ENCODE measurements around the gene PTPN1. TPM values are rescaled to one million over a fixed set of nuclear protein-coding genes. Genes with fewer than 3 reads are reported as not detected.

Gene PTPN1
- total RNA-seq, 2 experiments from 2014 or later = 82.3 to 82.8 TPM

GRCh38 chr20:50604451-50604850 is 94.3 kb downstream of the PTPN1 start:
- Mint-ChIP-seq H3K9me3 (no peaks in the 10 kb centered on the region), H3K4me1 (ENCODE audit: low read depth) (no peaks in the 10 kb centered on the region), H3K4me3 (no peak overlapping the region), H3K27ac (no peak overlapping the region), H3K27me3 (peaks cover 8% of the 10 kb centered on the region), H3K36me3 (ENCODE audit: low read depth) (no peaks in the 10 kb centered on the region)
- no peak for DNase-seq
- Histone ChIP-seq H3K9me3 (ENCODE audit: control insufficient read depth in 1 of 2, insufficient read depth in 1 of 2, low read length in 2 of 2) (peaks cover 0 to 8% of the 10 kb centered on the region in 2 experiments), H3K27ac (ENCODE audit: low read depth in 1 of 2, low read length in 2 of 2) (no peak overlapping the region), H3K27me3 (ENCODE audit: control insufficient read depth in 1 of 2, insufficient read depth in 2 of 2, low read length in 2 of 2) (peaks cover 0 to 6% of the 10 kb centered on the region in 2 experiments), H3K36me3 (ENCODE audit: insufficient read depth, low read length) (no peaks in the 10 kb centered on the region), H3K4me1 (ENCODE audit: insufficient read depth, low read length) (peaks cover 4% of the 10 kb centered on the region), H3K4me3 (ENCODE audit: low read length) (no peak overlapping the region)
- intact Hi-C loops (cut with DNase I, micrococcal nuclease) = no loop called here
- POLR2A ChIA-PET = no interaction called here
- ATAC-seq (ENCODE audit: poor library complexity) = no peak
- TF ChIP-seq, protein P1, sequence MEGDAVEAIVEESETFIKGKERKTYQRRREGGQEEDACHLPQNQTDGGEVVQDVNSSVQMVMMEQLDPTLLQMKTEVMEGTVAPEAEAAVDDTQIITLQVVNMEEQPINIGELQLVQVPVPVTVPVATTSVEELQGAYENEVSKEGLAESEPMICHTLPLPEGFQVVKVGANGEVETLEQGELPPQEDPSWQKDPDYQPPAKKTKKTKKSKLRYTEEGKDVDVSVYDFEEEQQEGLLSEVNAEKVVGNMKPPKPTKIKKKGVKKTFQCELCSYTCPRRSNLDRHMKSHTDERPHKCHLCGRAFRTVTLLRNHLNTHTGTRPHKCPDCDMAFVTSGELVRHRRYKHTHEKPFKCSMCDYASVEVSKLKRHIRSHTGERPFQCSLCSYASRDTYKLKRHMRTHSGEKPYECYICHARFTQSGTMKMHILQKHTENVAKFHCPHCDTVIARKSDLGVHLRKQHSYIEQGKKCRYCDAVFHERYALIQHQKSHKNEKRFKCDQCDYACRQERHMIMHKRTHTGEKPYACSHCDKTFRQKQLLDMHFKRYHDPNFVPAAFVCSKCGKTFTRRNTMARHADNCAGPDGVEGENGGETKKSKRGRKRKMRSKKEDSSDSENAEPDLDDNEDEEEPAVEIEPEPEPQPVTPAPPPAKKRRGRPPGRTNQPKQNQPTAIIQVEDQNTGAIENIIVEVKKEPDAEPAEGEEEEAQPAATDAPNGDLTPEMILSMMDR (IDR thresholded peaks at IDR 0.05) = no peak
- CTCF ChIA-PET = no interaction called here

- POLR2A ChIA-PET = no interaction called here
- TF ChIP-seq, protein P1 (IDR thresholded peaks at IDR 0.05) = no peak
- no peaks in the 10 kb centered on the region for H3K9me3 Mint-ChIP-seq
These were observed 95.0 kb downstream of the PTPN1 start for GRCh38 chr20:50605136-50605535.

DNA sequence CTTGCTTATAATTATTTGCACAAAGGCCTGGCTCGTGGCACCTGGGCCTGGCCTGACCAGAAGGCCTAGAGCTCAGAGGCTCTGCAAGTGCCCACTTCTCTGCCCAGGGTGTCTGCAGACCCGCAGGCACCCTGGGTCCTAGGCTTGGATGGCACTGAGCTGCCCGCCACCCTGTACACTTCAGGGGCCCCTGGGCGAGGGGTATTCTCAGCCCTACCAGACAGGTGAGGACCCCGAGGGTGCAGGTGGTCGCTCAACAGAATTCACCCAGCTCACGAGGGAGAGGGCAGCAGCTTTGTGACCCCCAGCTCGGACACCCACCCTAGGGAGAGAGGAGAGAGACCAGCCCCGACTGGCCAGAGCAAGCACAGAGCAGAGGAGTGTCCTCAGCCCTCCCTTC is 97.3 kb downstream of the PTPN1 start:
- Histone ChIP-seq H3K4me3 (ENCODE audit: low read length) (no peak overlapping the region), H3K4me1 (ENCODE audit: insufficient read depth, low read length) (no peaks in the 10 kb centered on the region), H3K27ac (ENCODE audit: low read depth in 1 of 2, low read length in 2 of 2) (no peak overlapping the region), H3K27me3 (ENCODE audit: control insufficient read depth in 1 of 2, insufficient read depth in 2 of 2, low read length in 2 of 2) (peaks cover 0 to 6% of the 10 kb centered on the region in 2 experiments), H3K9me3 (ENCODE audit: control insufficient read depth in 1 of 2, insufficient read depth in 1 of 2, low read length in 2 of 2) (peaks cover 0 to 5% of the 10 kb centered on the region in 2 experiments), H3K36me3 (ENCODE audit: insufficient read depth, low read length) (no peaks in the 10 kb centered on the region)
- Mint-ChIP-seq H3K36me3 (ENCODE audit: low read depth) (no peaks in the 10 kb centered on the region), H3K27me3 (peaks cover 5% of the 10 kb centered on the region), H3K4me3 (no peak overlapping the region), H3K9me3 (no peaks in the 10 kb centered on the region), H3K27ac (no peak overlapping the region), H3K4me1 (ENCODE audit: low read depth) (no peaks in the 10 kb centered on the region)
- DNase-seq (no peak), ATAC-seq (ENCODE audit: poor library complexity) (no peak)
- POLR2A ChIA-PET = no interaction called here
- TF ChIP-seq, protein P1 (IDR thresholded peaks at IDR 0.05) = no peak
- intact Hi-C loops (cut with DNase I, micrococcal nuclease) = no loop called here
- CTCF ChIA-PET = no interaction called here

More at GRCh38 chr20:50605136-50605535, 95.0 kb downstream of the PTPN1 start:
- no peak for ATAC-seq (ENCODE audit: poor library complexity)
- Histone ChIP-seq H3K9me3 (ENCODE audit: control insufficient read depth in 1 of 2, insufficient read depth in 1 of 2, low read length in 2 of 2) (peaks cover 0 to 8% of the 10 kb centered on the region in 2 experiments), H3K4me3 (ENCODE audit: low read length) (no peak overlapping the region), H3K27me3 (ENCODE audit: control insufficient read depth in 1 of 2, insufficient read depth in 2 of 2, low read length in 2 of 2) (peaks cover 0 to 6% of the 10 kb centered on the region in 2 experiments), H3K4me1 (ENCODE audit: insufficient read depth, low read length) (peaks cover 4% of the 10 kb centered on the region), H3K36me3 (ENCODE audit: insufficient read depth, low read length) (no peaks in the 10 kb centered on the region), H3K27ac (ENCODE audit: low read depth in 1 of 2, low read length in 2 of 2) (no peak overlapping the region)
- H3K27me3 Mint-ChIP-seq = peaks cover 8% of the 10 kb centered on the region
- no peak overlapping the region for H3K27ac Mint-ChIP-seq
- CTCF ChIA-PET = no interaction called here
- intact Hi-C loops (cut with DNase I, micrococcal nuclease) = no loop called here
- no peak overlapping the region for H3K4me3 Mint-ChIP-seq
- H3K36me3 Mint-ChIP-seq (ENCODE audit: low read depth) = no peaks in the 10 kb centered on the region
- DNase-seq = no peak
- no peaks in the 10 kb centered on the region for H3K4me1 Mint-ChIP-seq (ENCODE audit: low read depth)

Measured in CD4-positive, alpha-beta T cell (primary cell).